WTC11 (cell line): Measurements from ENCODE around the gene MFAP3. TPM values are rescaled to one million over a fixed set of nuclear protein-coding genes. Genes with fewer than 3 reads are reported as not detected.
A peak's percentile ranks its signal among the peaks of the same experiment; 100 is the strongest.

Experiments used
- CBFB ChIP-seq: sonication (generic); formaldehyde crosslinking; IDR thresholded peaks from 2 replicates; pipeline ENCODE4 v1.8.1; 2022; ENCODE audit warnings: mild to moderate bottlenecking, low read depth, missing genetic modification reagents
- CREM ChIP-seq: sonication (generic); formaldehyde crosslinking; IDR thresholded peaks from 2 replicates; pipeline ENCODE4 v1.8.1; 2022; ENCODE audit warnings: mild to moderate bottlenecking, missing genetic modification reagents, moderate library complexity
- ESRRA ChIP-seq: sonication (generic); formaldehyde crosslinking; IDR thresholded peaks from 2 replicates; pipeline ENCODE4 v1.8.1; 2022; ENCODE audit warnings: mild to moderate bottlenecking, missing genetic modification reagents, borderline replicate concordance
- FOXJ3 ChIP-seq: sonication (generic); formaldehyde crosslinking; IDR thresholded peaks from 2 replicates; pipeline ENCODE4 v1.9.0; 2021; ENCODE audit warnings: missing genetic modification reagents, mild to moderate bottlenecking, borderline replicate concordance
- GABPB1 ChIP-seq: sonication (generic); formaldehyde crosslinking; IDR thresholded peaks from 2 replicates; pipeline ENCODE4 v1.8.1; 2023; ENCODE audit warnings: mild to moderate bottlenecking, missing genetic modification reagents
- NFYB ChIP-seq: sonication (generic); formaldehyde crosslinking; conservative IDR thresholded peaks from 2 replicates; pipeline ENCODE4 v1.8.0; 2022; ENCODE audit warnings: low read depth, missing genetic modification reagents
- NR1H2 ChIP-seq: sonication (generic); formaldehyde crosslinking; IDR thresholded peaks from 2 replicates; pipeline ENCODE4 v1.9.0; 2021; ENCODE audit warnings: mild to moderate bottlenecking, moderate library complexity, missing genetic modification reagents
- SMAD4 ChIP-seq: sonication (generic); formaldehyde crosslinking; IDR thresholded peaks from 2 replicates; pipeline ENCODE4 v1.8.0; 2022; ENCODE audit warnings: mild to moderate bottlenecking, missing genetic modification reagents
- SP1 ChIP-seq: sonication (generic); formaldehyde crosslinking; conservative IDR thresholded peaks from 2 replicates; pipeline ENCODE4 v1.8.1; 2022; ENCODE audit warnings: missing genetic modification reagents
- TP53 ChIP-seq: sonication (generic); formaldehyde crosslinking; IDR thresholded peaks from 2 replicates; pipeline ENCODE4 v1.8.1; 2023; ENCODE audit warnings: mild to moderate bottlenecking, missing genetic modification reagents
- total RNA-seq: library from RNA; stranded (reverse); gene quantifications from 3 replicates; pipeline ENCODE4 v1.2.3, GENCODE V29; 2021
- TF ChIP-seq, protein P1 (sequence below): sonication (generic); formaldehyde crosslinking; IDR thresholded peaks from 2 replicates; pipeline ENCODE4 v1.8.0; 2023; ENCODE audit warnings: missing genetic modification reagents, mild to moderate bottlenecking, borderline replicate concordance
- TF ChIP-seq, protein P2 (sequence below): fragments of 250-450 bp; sonication (Bioruptor Pico); conservative IDR thresholded peaks from 2 replicates; pipeline ENCODE4 v1.9.0; 2021; ENCODE audit warnings: mild to moderate bottlenecking
- TF ChIP-seq, protein P3 (sequence below): fragments of 250-450 bp; sonication (Bioruptor Pico); IDR thresholded peaks from 2 replicates; pipeline ENCODE4 v1.9.0; 2021; ENCODE audit warnings: moderate library complexity, mild to moderate bottlenecking, inconsistent platforms, borderline replicate concordance
- TF ChIP-seq, protein P4 (sequence below): sonication (generic); formaldehyde crosslinking; IDR thresholded peaks from 2 replicates; pipeline ENCODE4 v1.8.1; 2023; ENCODE audit warnings: mild to moderate bottlenecking, missing genetic modification reagents, moderate library complexity
- TF ChIP-seq, protein P5 (sequence below): sonication (generic); formaldehyde crosslinking; IDR thresholded peaks from 2 replicates; pipeline ENCODE4 v1.8.1; 2023; ENCODE audit warnings: mild to moderate bottlenecking, moderate library complexity, missing genetic modification reagents
- TF ChIP-seq, protein P6 (sequence below): sonication (generic); formaldehyde crosslinking; IDR thresholded peaks from 2 replicates; pipeline ENCODE4 v1.8.0; 2023; ENCODE audit warnings: missing genetic modification reagents
- TF ChIP-seq, protein P7 (sequence below): fragments of 250-450 bp; sonication (Bioruptor Pico); IDR thresholded peaks from 2 replicates; pipeline ENCODE4 v1.9.0; 2021; ENCODE audit warnings: mild to moderate bottlenecking
- TF ChIP-seq, protein P8 (sequence below): fragments of 250-450 bp; sonication (Bioruptor Pico); IDR thresholded peaks from 2 replicates; pipeline ENCODE4 v1.9.0; 2021; ENCODE audit warnings: mild to moderate bottlenecking
- TF ChIP-seq, protein P9 (sequence below): sonication (generic); formaldehyde crosslinking; IDR thresholded peaks from 2 replicates; pipeline ENCODE4 v1.8.1; 2022; ENCODE audit warnings: mild to moderate bottlenecking, moderate library complexity, missing genetic modification reagents
- TF ChIP-seq, protein P10 (sequence below): sonication (generic); formaldehyde crosslinking; IDR thresholded peaks from 2 replicates; pipeline ENCODE4 v1.8.0; 2022; ENCODE audit warnings: mild to moderate bottlenecking, missing genetic modification reagents
- TF ChIP-seq, protein P11 (sequence below): sonication (generic); formaldehyde crosslinking; IDR thresholded peaks from 2 replicates; pipeline ENCODE4 v1.8.1; 2022; ENCODE audit warnings: mild to moderate bottlenecking, missing genetic modification reagents, moderate library complexity, borderline replicate concordance

The MFAP3 gene
- total RNA-seq, 1 experiment from 2014 or later: 20.0 TPM

DNA sequence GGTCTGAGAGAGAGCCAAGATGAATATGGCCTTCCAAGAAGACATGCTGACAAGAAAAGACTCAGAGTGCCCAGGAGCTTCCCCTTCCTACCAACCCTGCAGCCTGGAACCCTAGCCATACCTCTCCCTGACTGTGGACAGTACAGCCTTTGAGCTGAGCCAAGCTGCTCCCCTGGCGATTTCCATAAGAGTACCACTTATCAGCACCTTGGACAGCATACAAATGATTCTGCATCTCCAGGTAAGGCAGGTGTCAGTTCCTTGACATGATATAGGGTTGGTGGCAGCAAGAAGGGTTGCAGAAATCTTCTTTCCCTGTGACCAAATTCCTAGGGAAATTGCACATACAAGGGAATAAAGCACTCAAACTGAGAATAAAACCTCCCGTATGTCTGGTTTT, 58.3 kb downstream of the MFAP3 start (continued):
- TF ChIP-seq, protein P1, sequence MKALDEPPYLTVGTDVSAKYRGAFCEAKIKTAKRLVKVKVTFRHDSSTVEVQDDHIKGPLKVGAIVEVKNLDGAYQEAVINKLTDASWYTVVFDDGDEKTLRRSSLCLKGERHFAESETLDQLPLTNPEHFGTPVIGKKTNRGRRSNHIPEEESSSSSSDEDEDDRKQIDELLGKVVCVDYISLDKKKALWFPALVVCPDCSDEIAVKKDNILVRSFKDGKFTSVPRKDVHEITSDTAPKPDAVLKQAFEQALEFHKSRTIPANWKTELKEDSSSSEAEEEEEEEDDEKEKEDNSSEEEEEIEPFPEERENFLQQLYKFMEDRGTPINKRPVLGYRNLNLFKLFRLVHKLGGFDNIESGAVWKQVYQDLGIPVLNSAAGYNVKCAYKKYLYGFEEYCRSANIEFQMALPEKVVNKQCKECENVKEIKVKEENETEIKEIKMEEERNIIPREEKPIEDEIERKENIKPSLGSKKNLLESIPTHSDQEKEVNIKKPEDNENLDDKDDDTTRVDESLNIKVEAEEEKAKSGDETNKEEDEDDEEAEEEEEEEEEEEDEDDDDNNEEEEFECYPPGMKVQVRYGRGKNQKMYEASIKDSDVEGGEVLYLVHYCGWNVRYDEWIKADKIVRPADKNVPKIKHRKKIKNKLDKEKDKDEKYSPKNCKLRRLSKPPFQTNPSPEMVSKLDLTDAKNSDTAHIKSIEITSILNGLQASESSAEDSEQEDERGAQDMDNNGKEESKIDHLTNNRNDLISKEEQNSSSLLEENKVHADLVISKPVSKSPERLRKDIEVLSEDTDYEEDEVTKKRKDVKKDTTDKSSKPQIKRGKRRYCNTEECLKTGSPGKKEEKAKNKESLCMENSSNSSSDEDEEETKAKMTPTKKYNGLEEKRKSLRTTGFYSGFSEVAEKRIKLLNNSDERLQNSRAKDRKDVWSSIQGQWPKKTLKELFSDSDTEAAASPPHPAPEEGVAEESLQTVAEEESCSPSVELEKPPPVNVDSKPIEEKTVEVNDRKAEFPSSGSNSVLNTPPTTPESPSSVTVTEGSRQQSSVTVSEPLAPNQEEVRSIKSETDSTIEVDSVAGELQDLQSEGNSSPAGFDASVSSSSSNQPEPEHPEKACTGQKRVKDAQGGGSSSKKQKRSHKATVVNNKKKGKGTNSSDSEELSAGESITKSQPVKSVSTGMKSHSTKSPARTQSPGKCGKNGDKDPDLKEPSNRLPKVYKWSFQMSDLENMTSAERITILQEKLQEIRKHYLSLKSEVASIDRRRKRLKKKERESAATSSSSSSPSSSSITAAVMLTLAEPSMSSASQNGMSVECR (CRISPR knock-in tag): 0 out of 2 replicates have a peak, but pooled peaks have one; percentile 36
- TF ChIP-seq, protein P2, sequence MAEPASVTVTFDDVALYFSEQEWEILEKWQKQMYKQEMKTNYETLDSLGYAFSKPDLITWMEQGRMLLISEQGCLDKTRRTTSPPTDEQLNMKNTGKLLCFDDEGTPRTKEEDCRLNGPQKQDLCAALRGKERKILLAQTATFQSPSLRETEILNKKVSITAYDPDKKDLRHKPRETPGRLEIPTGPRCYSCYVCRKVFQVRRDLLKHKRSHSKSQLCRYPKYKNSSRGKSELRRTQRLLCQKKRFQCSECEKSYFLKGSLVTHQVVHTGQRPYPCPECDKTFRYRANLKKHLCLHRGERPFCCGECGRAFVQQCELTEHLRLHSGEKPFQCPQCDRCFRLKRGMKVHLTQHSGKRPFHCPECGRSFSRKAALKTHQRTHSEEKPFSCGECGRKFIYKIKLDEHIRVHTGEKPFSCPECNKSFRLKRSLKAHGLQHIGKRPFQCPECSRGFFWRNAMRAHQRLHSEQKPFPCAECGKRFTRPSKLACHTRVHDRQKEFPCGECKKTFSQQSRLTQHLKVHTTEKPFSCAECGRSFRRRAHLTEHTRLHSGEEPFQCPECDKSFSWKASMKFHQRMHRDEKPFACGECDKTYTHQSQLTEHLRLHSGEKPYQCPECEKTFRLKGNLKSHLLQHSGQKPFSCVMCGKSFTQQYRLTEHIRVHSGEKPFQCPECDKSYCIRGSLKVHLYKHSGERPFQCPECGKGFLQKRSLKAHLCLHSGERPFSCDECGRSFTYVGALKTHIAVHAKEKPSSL (CRISPR knock-in tag): no peak
- no peak for TF ChIP-seq NR1H2 (CRISPR knock-in tag)
- TF ChIP-seq TP53 (CRISPR knock-in tag): peak; percentile 66; the same call in 1 of the 2 replicates
- TF ChIP-seq CBFB (CRISPR knock-in tag): no peak
- TF ChIP-seq, protein P3, sequence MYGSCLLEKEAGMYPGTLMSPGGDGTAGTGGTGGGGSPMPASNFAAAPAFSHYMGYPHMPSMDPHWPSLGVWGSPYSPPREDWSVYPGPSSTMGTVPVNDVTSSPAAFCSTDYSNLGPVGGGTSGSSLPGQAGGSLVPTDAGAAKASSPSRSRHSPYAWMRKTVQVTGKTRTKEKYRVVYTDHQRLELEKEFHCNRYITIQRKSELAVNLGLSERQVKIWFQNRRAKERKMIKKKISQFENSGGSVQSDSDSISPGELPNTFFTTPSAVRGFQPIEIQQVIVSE (CRISPR knock-in tag): no peak
- TF ChIP-seq, protein P4, sequence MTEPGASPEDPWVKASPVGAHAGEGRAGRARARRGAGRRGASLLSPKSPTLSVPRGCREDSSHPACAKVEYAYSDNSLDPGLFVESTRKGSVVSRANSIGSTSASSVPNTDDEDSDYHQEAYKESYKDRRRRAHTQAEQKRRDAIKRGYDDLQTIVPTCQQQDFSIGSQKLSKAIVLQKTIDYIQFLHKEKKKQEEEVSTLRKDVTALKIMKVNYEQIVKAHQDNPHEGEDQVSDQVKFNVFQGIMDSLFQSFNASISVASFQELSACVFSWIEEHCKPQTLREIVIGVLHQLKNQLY (CRISPR knock-in tag): no peak
- no peak for TF ChIP-seq FOXJ3
- TF ChIP-seq, protein P5, sequence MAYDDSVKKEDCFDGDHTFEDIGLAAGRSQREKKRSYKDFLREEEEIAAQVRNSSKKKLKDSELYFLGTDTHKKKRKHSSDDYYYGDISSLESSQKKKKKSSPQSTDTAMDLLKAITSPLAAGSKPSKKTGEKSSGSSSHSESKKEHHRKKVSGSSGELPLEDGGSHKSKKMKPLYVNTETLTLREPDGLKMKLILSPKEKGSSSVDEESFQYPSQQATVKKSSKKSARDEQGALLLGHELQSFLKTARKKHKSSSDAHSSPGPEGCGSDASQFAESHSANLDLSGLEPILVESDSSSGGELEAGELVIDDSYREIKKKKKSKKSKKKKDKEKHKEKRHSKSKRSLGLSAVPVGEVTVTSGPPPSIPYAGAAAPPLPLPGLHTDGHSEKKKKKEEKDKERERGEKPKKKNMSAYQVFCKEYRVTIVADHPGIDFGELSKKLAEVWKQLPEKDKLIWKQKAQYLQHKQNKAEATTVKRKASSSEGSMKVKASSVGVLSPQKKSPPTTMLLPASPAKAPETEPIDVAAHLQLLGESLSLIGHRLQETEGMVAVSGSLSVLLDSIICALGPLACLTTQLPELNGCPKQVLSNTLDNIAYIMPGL (CRISPR knock-in tag): no peak
- TF ChIP-seq, protein P6, sequence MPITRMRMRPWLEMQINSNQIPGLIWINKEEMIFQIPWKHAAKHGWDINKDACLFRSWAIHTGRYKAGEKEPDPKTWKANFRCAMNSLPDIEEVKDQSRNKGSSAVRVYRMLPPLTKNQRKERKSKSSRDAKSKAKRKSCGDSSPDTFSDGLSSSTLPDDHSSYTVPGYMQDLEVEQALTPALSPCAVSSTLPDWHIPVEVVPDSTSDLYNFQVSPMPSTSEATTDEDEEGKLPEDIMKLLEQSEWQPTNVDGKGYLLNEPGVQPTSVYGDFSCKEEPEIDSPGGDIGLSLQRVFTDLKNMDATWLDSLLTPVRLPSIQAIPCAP: no peak
- 0 out of 2 replicates have a peak, but pooled peaks have one; percentile 36 for TF ChIP-seq CREM (CRISPR knock-in tag)
- peak; percentile 57; the same call in 1 of the 2 replicates for TF ChIP-seq SMAD4 (CRISPR knock-in tag)
- TF ChIP-seq, protein P7, sequence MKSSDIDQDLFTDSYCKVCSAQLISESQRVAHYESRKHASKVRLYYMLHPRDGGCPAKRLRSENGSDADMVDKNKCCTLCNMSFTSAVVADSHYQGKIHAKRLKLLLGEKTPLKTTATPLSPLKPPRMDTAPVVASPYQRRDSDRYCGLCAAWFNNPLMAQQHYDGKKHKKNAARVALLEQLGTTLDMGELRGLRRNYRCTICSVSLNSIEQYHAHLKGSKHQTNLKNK (CRISPR knock-in tag): no peak
- no peak; the same call in 1 of the 2 replicates for TF ChIP-seq NFYB (CRISPR knock-in tag)
- TF ChIP-seq ESRRA (CRISPR knock-in tag): no peak
- no peak for TF ChIP-seq SP1 (CRISPR knock-in tag)
- no peak for TF ChIP-seq GABPB1 (CRISPR knock-in tag)
- TF ChIP-seq, protein P8, sequence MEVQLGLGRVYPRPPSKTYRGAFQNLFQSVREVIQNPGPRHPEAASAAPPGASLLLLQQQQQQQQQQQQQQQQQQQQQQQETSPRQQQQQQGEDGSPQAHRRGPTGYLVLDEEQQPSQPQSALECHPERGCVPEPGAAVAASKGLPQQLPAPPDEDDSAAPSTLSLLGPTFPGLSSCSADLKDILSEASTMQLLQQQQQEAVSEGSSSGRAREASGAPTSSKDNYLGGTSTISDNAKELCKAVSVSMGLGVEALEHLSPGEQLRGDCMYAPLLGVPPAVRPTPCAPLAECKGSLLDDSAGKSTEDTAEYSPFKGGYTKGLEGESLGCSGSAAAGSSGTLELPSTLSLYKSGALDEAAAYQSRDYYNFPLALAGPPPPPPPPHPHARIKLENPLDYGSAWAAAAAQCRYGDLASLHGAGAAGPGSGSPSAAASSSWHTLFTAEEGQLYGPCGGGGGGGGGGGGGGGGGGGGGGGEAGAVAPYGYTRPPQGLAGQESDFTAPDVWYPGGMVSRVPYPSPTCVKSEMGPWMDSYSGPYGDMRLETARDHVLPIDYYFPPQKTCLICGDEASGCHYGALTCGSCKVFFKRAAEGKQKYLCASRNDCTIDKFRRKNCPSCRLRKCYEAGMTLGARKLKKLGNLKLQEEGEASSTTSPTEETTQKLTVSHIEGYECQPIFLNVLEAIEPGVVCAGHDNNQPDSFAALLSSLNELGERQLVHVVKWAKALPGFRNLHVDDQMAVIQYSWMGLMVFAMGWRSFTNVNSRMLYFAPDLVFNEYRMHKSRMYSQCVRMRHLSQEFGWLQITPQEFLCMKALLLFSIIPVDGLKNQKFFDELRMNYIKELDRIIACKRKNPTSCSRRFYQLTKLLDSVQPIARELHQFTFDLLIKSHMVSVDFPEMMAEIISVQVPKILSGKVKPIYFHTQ (CRISPR knock-in tag): no peak
- TF ChIP-seq, protein P9, sequence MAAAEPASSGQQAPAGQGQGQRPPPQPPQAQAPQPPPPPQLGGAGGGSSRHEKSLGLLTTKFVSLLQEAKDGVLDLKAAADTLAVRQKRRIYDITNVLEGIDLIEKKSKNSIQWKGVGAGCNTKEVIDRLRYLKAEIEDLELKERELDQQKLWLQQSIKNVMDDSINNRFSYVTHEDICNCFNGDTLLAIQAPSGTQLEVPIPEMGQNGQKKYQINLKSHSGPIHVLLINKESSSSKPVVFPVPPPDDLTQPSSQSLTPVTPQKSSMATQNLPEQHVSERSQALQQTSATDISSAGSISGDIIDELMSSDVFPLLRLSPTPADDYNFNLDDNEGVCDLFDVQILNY (CRISPR knock-in tag): no peak
- TF ChIP-seq, protein P10, sequence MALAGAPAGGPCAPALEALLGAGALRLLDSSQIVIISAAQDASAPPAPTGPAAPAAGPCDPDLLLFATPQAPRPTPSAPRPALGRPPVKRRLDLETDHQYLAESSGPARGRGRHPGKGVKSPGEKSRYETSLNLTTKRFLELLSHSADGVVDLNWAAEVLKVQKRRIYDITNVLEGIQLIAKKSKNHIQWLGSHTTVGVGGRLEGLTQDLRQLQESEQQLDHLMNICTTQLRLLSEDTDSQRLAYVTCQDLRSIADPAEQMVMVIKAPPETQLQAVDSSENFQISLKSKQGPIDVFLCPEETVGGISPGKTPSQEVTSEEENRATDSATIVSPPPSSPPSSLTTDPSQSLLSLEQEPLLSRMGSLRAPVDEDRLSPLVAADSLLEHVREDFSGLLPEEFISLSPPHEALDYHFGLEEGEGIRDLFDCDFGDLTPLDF (CRISPR knock-in tag): 0 out of 2 replicates have a peak, but pooled peaks have one; percentile 64
- TF ChIP-seq, protein P11, sequence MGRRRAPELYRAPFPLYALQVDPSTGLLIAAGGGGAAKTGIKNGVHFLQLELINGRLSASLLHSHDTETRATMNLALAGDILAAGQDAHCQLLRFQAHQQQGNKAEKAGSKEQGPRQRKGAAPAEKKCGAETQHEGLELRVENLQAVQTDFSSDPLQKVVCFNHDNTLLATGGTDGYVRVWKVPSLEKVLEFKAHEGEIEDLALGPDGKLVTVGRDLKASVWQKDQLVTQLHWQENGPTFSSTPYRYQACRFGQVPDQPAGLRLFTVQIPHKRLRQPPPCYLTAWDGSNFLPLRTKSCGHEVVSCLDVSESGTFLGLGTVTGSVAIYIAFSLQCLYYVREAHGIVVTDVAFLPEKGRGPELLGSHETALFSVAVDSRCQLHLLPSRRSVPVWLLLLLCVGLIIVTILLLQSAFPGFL (CRISPR knock-in tag): no peak
